ENCODE results near the gene SLC25A13.

The SLC25A13 gene

DNA sequence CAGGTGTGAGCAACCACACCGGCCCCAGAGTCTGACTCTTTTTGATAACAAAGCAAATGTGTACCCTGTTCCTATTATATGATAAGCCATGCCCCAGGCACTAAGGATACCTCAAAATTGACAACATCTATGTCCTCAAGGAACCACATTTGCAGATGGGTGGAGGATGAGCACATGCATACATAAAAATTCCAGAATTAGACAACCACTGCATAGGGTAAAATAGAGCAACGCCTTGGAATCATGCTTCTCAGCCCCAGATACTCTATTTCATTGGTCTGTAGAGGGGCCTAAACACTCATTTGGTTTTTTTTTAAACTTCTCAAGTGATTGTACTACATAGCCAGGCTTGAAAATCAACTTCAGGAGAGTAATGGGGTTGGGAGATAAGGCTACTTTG is 78.7 kb downstream of the SLC25A13 start:
- no peak for DNase-seq

DNA sequence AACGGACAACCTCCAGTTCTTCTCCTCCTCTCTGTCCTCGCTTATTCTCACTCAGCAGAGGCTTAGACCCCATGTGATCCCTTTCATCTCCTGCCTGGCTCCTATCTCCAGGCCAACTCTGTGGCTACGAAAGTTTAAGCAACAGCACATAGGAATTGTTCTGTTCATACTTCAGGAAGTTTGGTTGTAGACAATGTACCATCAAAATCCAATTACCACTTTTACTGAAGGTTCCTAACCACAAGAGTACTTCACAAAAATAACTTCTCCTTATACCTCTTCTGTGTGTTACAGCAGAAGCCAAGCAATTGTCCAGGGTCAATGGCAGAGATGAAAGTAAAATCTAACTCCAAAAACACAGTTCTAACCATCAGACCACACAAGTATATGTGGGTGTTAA is 80.0 kb downstream of the SLC25A13 start:
- DNase-seq = no peak

- DNase-seq = no peak
Measured at GRCh38 chr7:96238976-96239766, 82.7 kb downstream of the SLC25A13 start.

DNA sequence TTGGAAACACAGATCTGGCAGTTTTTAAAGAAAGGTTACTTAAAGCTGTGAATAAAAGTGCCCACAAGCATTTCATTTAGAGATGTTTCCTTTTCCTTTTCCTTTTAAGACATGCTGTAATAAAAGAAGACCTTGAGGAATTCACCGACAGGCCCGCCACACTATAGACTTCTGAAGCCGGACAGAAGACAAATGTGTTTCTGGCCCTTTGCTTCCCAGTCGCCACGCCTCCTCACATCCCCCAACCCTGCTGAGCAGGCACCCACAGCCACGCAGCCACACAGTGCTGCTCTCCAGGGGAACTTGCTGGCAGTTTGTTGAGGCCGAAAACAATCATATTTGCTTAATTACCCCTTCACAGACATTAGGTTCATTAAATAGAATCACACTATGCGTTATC is 83.4 kb downstream of the SLC25A13 start:
- no peak for DNase-seq

- DNase-seq = no peak
Measured at GRCh38 chr7:96237040-96237439, 84.9 kb downstream of the SLC25A13 start.

DNA sequence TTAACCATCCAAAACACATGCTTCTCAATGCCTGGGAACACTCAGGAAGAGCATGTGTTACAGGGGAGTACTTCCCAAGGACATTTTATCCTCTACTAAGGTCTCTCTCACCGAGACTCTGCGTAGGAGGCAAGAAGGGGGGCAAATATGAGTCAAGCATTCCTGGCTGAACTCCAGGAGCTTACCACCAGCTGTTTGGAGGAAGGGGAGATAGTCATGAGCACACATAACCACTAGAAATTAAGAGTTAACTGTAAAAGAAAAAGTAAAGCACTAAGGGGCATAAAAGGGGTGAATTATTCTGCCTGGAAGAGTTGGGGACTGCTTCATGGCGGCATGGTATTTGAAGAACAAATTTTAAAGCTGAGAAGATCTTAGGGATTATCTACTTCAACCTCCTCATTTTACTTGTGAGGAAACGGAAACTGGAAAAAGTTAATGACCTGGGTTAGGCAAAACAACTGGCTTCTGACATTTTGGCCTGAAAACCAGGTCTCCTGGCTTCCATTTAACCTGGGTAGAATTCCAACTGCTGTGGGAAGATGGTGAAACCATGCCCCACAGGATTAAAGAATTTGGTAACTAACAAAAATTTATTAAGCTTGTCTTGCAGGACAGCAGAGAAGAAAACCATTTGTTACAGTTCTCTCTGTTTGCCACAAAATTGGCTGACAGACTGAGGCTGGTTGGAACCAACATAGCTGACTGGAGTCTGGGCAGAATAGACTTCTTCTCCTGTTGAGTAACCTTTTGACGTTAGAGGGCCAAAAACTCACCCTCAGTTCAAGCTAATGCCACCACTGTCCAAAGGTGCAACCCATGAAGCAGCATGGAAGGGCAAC is 85.5 kb downstream of the SLC25A13 start:
- no peak for DNase-seq

DNA sequence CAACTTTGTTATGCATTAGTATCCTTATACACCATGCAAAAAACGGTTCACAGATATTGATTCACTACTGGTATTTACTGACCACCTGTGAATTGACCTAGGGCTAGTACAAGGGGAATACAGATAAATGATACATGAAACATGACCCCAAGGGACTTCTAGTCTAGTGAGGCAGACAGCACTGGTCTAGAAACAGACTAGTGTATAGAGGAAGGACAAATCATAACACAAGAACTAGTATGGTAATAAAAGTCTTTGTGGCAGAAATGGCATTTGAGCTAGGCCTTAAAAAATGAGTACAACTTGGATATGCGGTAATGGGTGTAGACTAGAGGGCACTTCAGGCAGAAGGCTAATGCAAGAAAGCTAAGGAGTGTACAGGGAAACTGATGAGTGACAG is 86.6 kb downstream of the SLC25A13 start:
- no peak for DNase-seq

DNA sequence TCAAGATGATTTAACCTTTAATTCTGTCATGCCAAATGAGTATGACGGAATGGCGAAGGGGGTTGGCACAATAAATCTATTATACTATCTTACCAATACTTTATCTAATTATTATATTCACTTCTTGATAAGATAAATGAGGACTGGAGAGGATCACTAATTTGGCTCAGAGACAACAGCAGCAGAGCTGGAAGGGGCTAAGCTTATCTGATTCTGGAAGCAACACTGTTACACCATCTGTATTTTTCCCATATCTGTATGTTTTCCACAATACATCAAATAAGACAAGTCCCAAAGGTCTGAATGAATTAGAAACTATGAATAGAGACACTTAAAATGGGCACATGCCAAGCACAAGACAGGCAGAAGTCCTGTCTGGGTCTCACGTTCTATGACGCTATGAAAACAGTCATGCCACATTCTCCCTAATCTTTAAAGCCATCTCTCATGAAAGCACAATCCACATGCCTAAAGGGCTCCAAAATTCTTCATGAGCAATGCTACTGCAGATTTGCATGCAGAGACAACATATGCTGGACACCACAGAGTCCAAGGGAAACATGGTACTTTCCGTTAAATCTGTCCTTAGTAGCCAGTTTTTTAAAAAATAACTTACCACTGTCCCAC is 88.3 kb downstream of the SLC25A13 start:
- DNase-seq = no peak

DNA sequence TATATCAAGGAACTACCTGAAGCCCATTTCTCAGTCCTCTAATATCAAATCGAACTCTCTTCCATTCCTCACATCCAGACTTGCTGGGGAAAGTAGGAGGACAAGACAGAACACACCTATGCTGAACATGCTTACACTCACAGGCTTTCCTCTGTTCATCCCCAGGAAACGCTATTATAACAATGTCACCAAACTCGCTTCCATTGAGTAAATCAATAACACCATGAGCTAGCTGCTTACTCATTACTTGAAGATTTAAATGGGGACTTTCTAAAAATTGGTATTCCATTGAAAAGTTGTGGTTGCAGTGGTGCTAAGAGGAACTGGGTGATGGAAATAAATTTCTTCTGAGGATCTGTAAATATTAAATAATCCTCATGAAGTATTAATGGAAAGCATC is 88.8 kb downstream of the SLC25A13 start:
- DNase-seq = no peak

- DNase-seq = no peak
Measured at GRCh38 chr7:96228760-96229159, 93.1 kb downstream of the SLC25A13 start.

DNA sequence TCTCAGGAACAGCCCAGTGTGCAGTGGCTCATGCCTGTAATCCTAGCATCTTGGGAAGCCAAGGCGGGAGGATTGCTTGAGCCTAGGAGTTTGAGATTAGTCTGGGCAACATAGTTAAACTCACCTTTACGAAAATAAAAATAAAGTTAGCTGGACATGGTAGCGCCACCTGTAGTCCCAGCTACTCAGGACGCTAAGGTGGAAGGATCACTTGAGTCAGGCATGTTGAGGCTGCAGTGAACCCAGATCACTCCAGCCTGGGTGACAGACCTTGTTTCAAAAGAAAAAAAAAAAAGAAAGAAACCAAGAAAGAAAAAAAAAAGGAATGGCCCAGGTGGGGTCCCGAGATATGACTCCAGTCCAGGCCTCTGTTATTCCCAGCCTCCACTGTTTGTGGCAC is 96.6 kb downstream of the SLC25A13 start:
- no peak for DNase-seq

DNA sequence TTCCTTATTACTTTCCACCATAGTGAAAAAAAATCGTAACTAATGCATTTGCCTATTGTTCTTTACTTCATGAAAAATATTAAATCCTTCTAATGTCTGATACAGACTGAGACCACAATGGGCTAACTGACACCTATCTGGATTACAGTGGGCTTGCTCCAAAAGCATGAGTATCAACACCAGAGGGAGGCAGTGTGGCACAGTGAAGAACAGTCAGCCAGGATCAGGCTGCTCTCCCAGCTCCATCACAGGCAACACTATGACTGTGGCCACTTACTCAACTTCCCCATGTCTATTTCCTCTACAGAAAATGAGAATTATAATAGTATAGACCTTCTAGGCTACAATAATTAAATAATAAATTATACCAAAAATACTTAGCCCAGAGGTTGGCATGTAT is 97.2 kb downstream of the SLC25A13 start:
- DNase-seq = peak in 3 of 56 donors; percentile 5 to 7 (median 7)

GRCh38 chr7:96224073-96224472 is 97.8 kb downstream of the SLC25A13 start:
- no peak for DNase-seq

- no peak for DNase-seq
Measured at GRCh38 chr7:96221888-96222287, 100.0 kb downstream of the SLC25A13 start.

DNA sequence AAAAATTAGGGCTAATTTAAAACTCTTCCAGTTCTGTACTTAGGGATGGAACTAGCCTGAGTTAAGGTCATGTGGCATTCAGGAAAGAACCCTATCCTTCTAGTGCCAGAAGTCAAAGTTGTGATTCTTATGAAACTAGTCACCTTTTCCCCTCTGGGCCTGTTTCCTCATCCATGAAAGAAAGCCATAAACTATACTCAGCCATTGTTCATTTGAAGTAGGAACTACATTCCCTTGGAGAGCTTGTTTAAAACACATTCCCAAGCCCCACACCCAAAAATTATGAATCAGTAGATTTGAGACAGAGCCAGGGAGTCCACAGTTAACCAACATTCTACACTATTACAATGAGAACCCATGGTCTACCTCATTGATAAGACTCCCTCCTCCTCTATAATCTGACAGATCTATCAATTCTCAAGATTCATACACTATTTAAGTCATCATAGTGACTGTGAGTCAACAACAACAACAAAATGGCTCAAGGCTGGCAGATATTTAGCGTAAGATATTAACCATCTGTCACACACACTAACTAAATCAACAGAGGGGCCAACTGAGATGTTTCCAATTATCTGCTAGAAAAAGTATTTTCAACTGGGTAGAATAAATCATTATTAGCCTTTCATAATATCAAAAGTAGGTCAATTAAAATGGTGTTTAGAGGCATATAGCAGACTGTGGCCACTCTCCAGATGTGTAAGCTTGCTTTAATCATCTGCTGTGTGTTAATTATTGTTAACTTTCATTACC is 102.3 kb downstream of the SLC25A13 start:
- no peak for DNase-seq

DNA sequence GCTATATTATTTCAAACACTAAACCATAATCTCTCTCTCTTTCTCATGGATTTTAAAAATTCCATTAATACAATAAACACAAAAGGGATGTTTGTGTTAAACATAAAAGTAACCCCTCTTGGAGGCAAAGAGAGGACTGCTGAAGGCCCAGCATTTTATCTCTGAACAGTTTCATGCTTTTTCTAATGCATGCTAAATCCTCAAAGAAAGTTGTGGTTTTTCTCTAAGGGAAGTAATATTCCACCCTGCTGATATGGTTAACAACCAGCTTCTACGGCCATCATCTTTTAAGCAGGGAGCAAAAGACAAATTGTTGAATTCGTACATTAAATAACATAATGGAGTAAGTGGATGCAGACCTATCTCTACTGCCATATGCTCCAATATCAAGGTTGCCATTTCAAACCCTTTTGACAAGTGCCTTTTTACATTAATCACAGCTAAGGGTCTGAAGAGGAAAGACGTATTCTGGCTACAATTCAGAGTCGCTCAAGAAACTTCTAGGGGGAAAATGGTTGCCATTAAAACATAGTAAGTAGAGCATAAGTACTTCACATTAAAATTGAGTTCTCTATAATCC is 103.1 kb downstream of the SLC25A13 start:
- DNase-seq = no peak

DNA sequence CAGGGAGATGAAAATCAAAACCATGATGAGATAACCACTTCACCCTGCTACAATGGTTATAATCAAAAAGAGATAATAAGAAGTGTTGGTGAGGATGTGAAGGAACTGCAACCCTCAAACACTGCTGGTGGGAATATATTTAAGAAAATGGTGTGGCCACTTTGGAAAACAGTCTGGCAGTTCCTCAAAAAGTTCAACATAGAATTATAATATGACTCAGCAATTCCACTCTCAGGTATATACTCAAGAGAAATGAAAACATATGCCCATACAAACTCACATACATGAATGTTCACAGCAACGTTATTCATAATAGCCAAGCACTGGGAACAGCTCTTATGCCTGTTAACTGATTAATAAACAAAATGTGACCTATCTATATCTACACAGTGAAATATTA is 104.8 kb downstream of the SLC25A13 start:
- no peak for DNase-seq

DNA sequence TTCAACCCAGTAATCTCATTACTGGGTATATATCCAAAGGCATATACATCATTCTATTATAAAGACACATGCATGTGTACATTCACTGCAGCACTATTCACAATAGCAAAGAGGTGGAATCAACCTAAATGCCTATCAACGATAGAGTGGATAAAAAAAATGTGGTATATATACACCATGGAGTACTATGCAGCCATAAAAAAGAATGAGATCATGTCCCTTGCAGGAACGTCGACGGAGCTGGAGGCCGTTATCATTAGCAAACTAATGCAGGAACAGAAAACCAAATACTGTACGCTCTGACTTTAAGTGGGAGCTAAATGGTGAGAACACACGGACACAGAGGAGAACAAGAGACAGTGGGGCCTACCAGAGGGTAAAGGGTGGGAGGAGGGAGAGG is 105.5 kb downstream of the SLC25A13 start:
- DNase-seq = no peak

DNA sequence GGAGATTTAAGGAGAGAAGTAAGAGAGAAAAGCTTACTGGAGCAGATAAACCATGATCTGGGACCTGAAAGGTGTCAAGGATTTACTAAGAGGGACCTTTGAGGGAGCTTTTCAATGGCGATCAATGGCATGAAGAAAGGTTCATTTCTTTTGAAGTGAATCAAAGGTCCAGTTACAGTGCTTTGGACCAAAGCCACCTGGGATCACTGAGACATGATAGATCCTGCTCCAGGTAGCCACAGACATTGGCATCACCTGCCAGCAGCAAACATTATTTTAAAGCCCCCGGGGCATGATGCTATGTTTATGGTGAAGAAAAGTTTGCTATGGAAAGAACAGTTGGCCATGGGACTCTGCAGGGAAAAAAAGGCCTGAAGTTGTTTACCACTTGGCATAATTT is 109.4 kb downstream of the SLC25A13 start:
- DNase-seq = no peak

- no peak for DNase-seq
Measured at GRCh38 chr7:96211954-96212353, 109.9 kb downstream of the SLC25A13 start.

- DNase-seq = no peak
Measured at GRCh38 chr7:96205665-96206064, 116.2 kb downstream of the SLC25A13 start.
